ENCODE data around the gene ZNF862.
A peak's percentile ranks its signal among the peaks of the same experiment; 100 is the strongest.

The ZNF862 gene

DNA sequence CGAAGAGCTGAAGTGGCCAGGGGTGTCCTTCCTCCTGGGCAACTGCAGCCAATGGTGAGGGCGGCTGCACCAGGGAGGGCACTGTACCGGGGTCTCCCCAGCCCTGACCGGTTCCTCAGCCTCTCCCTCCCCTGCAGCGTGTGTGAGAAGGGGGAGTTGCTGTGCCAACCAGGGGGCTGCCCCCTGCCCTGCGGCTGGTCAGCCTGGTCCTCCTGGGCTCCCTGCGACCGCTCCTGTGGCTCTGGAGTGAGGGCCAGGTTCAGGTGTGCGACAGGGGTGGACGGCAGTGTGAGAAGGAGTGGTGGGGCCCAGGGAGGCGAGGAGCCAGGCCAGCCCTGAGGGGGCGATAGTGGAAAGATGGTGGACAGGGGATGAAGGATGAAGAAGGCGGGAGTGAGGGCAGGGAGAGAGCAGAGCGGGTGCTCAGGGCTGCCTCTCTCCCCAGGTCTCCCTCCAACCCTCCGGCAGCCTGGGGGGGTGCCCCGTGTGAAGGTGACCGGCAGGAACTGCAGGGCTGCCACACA lies 34.6 kb upstream of the ZNF862 start:
- DNase-seq (ENCODE audit: low spot score): no peak
- Histone ChIP-seq H3K27ac (replicated peaks; ENCODE audit: low read length) (no peak overlapping the region), H2BK12ac (ENCODE audit: low read length) (no peak overlapping the region), H2BK15ac (ENCODE audit: low read length) (peak overlapping the region; percentile 85), H3K9me3 (replicated peaks in 1 of 2; ENCODE audit: control insufficient read depth in 2 of 2, insufficient read depth in 1 of 2, low read depth in 1 of 2, low read length in 2 of 2) (no peaks in the 10 kb centered on the region), H3K18ac (ENCODE audit: low read length) (peak overlapping the region; percentile 80), H3K4me3 (ENCODE audit: low read length in 2 of 2) (no peak overlapping the region), H3K36me3 (replicated peaks in 1 of 2; ENCODE audit: control insufficient read depth in 2 of 2, insufficient read depth in 2 of 2, low read length in 2 of 2) (no peaks in the 10 kb centered on the region), H2AFZ (ENCODE audit: low read length) (no peak overlapping the region), H3K23ac (ENCODE audit: low read depth, low read length, poor library complexity) (peak overlapping the region; percentile 91), H3K79me1 (ENCODE audit: low read depth, low read length) (no peaks in the 10 kb centered on the region), H3K9ac (ENCODE audit: low read depth, low read length, poor library complexity) (no peak overlapping the region), H3K27me3 (ENCODE audit: control insufficient read depth in 3 of 3, insufficient read depth in 3 of 3, low read depth in 1 of 3, low read length in 3 of 3) (peaks cover 0 to 9% (median 0%) of the 10 kb centered on the region in 3 experiments), H2BK120ac (ENCODE audit: low read depth, low read length) (no peak overlapping the region), H4K8ac (ENCODE audit: low read depth, low read length) (peak overlapping the region; percentile 98), H3K4ac (ENCODE audit: low read length) (no peak overlapping the region), H4K91ac (ENCODE audit: low read depth, low read length, poor library complexity) (no peak overlapping the region), H2BK5ac (ENCODE audit: low read length) (peak overlapping the region; percentile 75), H3K4me1 (ENCODE audit: control insufficient read depth in 2 of 2, insufficient read depth in 1 of 2, low read depth in 1 of 2, low read length in 2 of 2) (no peaks in the 10 kb centered on the region), H3K14ac (ENCODE audit: low read length) (peak overlapping the region; percentile 71), H3K4me2 (ENCODE audit: insufficient read depth, low read length, poor library complexity, severe bottlenecking) (no peak overlapping the region), H2AK5ac (ENCODE audit: low read depth, low read length) (peak overlapping the region; percentile 95)
- no CpG with 5 or more reads among the region's 17 CpGs for WGBS, 2 donors (ENCODE audit: extremely low coverage in 2 of 2, insufficient read length in 2 of 2, insufficient replicate concordance in 1 of 2)

GRCh38 chr7:149804106-149804505 lies 34.1 kb upstream of the ZNF862 start:
- Histone ChIP-seq H3K4me1 (ENCODE audit: control insufficient read depth in 2 of 2, insufficient read depth in 1 of 2, low read depth in 1 of 2, low read length in 2 of 2) (no peaks in the 10 kb centered on the region), H3K79me1 (ENCODE audit: low read depth, low read length) (no peaks in the 10 kb centered on the region), H3K27me3 (ENCODE audit: control insufficient read depth in 3 of 3, insufficient read depth in 3 of 3, low read depth in 1 of 3, low read length in 3 of 3) (peaks cover 0 to 9% (median 0%) of the 10 kb centered on the region in 3 experiments), H3K9me3 (replicated peaks in 1 of 2; ENCODE audit: control insufficient read depth in 2 of 2, insufficient read depth in 1 of 2, low read depth in 1 of 2, low read length in 2 of 2) (no peaks in the 10 kb centered on the region), H3K4ac (ENCODE audit: low read length) (no peak overlapping the region), H3K27ac (replicated peaks; ENCODE audit: low read length) (no peak overlapping the region), H2BK12ac (ENCODE audit: low read length) (peak overlapping the region; percentile 4), H2AK5ac (ENCODE audit: low read depth, low read length) (peak overlapping the region; percentile 95), H3K18ac (ENCODE audit: low read length) (peak overlapping the region; percentile 80), H3K9ac (ENCODE audit: low read depth, low read length, poor library complexity) (peak overlapping the region; percentile 21), H3K4me3 (ENCODE audit: low read length in 2 of 2) (no peak overlapping the region), H4K91ac (ENCODE audit: low read depth, low read length, poor library complexity) (no peak overlapping the region), H3K36me3 (replicated peaks in 1 of 2; ENCODE audit: control insufficient read depth in 2 of 2, insufficient read depth in 2 of 2, low read length in 2 of 2) (no peaks in the 10 kb centered on the region), H3K4me2 (ENCODE audit: insufficient read depth, low read length, poor library complexity, severe bottlenecking) (no peak overlapping the region), H2BK120ac (ENCODE audit: low read depth, low read length) (no peak overlapping the region), H2BK5ac (ENCODE audit: low read length) (no peak overlapping the region), H2BK15ac (ENCODE audit: low read length) (no peak overlapping the region), H4K8ac (ENCODE audit: low read depth, low read length) (peak overlapping the region; percentile 98), H3K14ac (ENCODE audit: low read length) (peak overlapping the region; percentile 71), H2AFZ (ENCODE audit: low read length) (no peak overlapping the region), H3K23ac (ENCODE audit: low read depth, low read length, poor library complexity) (peak overlapping the region; percentile 91)
- DNase-seq (ENCODE audit: low spot score): no peak
- no CpG with 5 or more reads among the region's 9 CpGs for WGBS, 2 donors (ENCODE audit: extremely low coverage in 2 of 2, insufficient read length in 2 of 2, insufficient replicate concordance in 1 of 2)

- H3K36me3 ChIP-seq (replicated peaks in 1 of 2; ENCODE audit: control insufficient read depth in 2 of 2, insufficient read depth in 2 of 2, low read length in 2 of 2): no peaks in the 10 kb centered on the region
- peaks cover 0 to 9% (median 0%) of the 10 kb centered on the region in 3 experiments for H3K27me3 ChIP-seq (ENCODE audit: control insufficient read depth in 3 of 3, insufficient read depth in 3 of 3, low read depth in 1 of 3, low read length in 3 of 3)
- H2BK120ac ChIP-seq (ENCODE audit: low read depth, low read length): no peak overlapping the region
- H3K23ac ChIP-seq (ENCODE audit: low read depth, low read length, poor library complexity): peak overlapping the region; percentile 49
- no peak overlapping the region for H3K4me2 ChIP-seq (ENCODE audit: insufficient read depth, low read length, poor library complexity, severe bottlenecking)
- no peak overlapping the region for H2BK15ac ChIP-seq (ENCODE audit: low read length)
- H3K9ac ChIP-seq (ENCODE audit: low read depth, low read length, poor library complexity): peak overlapping the region; percentile 66
- no peak overlapping the region for H4K91ac ChIP-seq (ENCODE audit: low read depth, low read length, poor library complexity)
- H3K4me3 ChIP-seq (ENCODE audit: low read length in 2 of 2): no peak overlapping the region
- H2AK5ac ChIP-seq (ENCODE audit: low read depth, low read length): peak overlapping the region; percentile 42
- no peaks in the 10 kb centered on the region for H3K79me1 ChIP-seq (ENCODE audit: low read depth, low read length)
- no peaks in the 10 kb centered on the region for H3K9me3 ChIP-seq (replicated peaks in 1 of 2; ENCODE audit: control insufficient read depth in 2 of 2, insufficient read depth in 1 of 2, low read depth in 1 of 2, low read length in 2 of 2)
- DNase-seq (ENCODE audit: low spot score): no peak
- no peak overlapping the region for H2AFZ ChIP-seq (ENCODE audit: low read length)
- H4K8ac ChIP-seq (ENCODE audit: low read depth, low read length): no peak overlapping the region
- peak overlapping the region; percentile 89 for H2BK12ac ChIP-seq (ENCODE audit: low read length)
- peak overlapping the region; percentile 12 for H3K4ac ChIP-seq (ENCODE audit: low read length)
- peak overlapping the region; percentile 7 for H2BK5ac ChIP-seq (ENCODE audit: low read length)
- H3K4me1 ChIP-seq (ENCODE audit: control insufficient read depth in 2 of 2, insufficient read depth in 1 of 2, low read depth in 1 of 2, low read length in 2 of 2): peaks cover 0 to 2% of the 10 kb centered on the region in 2 donors
- no peak overlapping the region for H3K27ac ChIP-seq (replicated peaks; ENCODE audit: low read length)
- no peak overlapping the region for H3K14ac ChIP-seq (ENCODE audit: low read length)
- H3K18ac ChIP-seq (ENCODE audit: low read length): peak overlapping the region; percentile 53
- no CpG with 5 or more reads among the region's 16 CpGs for WGBS, 2 donors (ENCODE audit: extremely low coverage in 2 of 2, insufficient read length in 2 of 2, insufficient replicate concordance in 1 of 2)
These were observed 31.4 kb upstream of the ZNF862 start for GRCh38 chr7:149806726-149807125.

GRCh38 chr7:149808311-149808710 lies 29.9 kb upstream of the ZNF862 start:
- H3K27ac ChIP-seq (replicated peaks; ENCODE audit: low read length): no peak overlapping the region
- peaks cover 0 to 9% (median 0%) of the 10 kb centered on the region in 3 experiments for H3K27me3 ChIP-seq (ENCODE audit: control insufficient read depth in 3 of 3, insufficient read depth in 3 of 3, low read depth in 1 of 3, low read length in 3 of 3)
- peak overlapping the region; percentile 63 for H2AK5ac ChIP-seq (ENCODE audit: low read depth, low read length)
- no peak overlapping the region for H3K4ac ChIP-seq (ENCODE audit: low read length)
- no peak overlapping the region for H4K91ac ChIP-seq (ENCODE audit: low read depth, low read length, poor library complexity)
- H4K8ac ChIP-seq (ENCODE audit: low read depth, low read length): no peak overlapping the region
- no CpG with 5 or more reads among the region's 10 CpGs for WGBS, 2 donors (ENCODE audit: extremely low coverage in 2 of 2, insufficient read length in 2 of 2, insufficient replicate concordance in 1 of 2)
- H2BK120ac ChIP-seq (ENCODE audit: low read depth, low read length): peak overlapping the region; percentile 65
- peak overlapping the region; percentile 25 for H3K23ac ChIP-seq (ENCODE audit: low read depth, low read length, poor library complexity)
- H2BK15ac ChIP-seq (ENCODE audit: low read length): no peak overlapping the region
- DNase-seq (ENCODE audit: low spot score): no peak
- no peak overlapping the region for H3K18ac ChIP-seq (ENCODE audit: low read length)
- H2BK5ac ChIP-seq (ENCODE audit: low read length): no peak overlapping the region
- no peak overlapping the region for H3K4me2 ChIP-seq (ENCODE audit: insufficient read depth, low read length, poor library complexity, severe bottlenecking)
- no peak overlapping the region for H2AFZ ChIP-seq (ENCODE audit: low read length)
- H3K4me1 ChIP-seq (ENCODE audit: control insufficient read depth in 2 of 2, insufficient read depth in 1 of 2, low read depth in 1 of 2, low read length in 2 of 2): peaks cover 0 to 2% of the 10 kb centered on the region in 2 donors
- no peaks in the 10 kb centered on the region for H3K9me3 ChIP-seq (replicated peaks in 1 of 2; ENCODE audit: control insufficient read depth in 2 of 2, insufficient read depth in 1 of 2, low read depth in 1 of 2, low read length in 2 of 2)
- no peak overlapping the region for H3K14ac ChIP-seq (ENCODE audit: low read length)
- H3K79me1 ChIP-seq (ENCODE audit: low read depth, low read length): peaks cover under 1% of the 10 kb centered on the region
- no peak overlapping the region for H2BK12ac ChIP-seq (ENCODE audit: low read length)
- H3K4me3 ChIP-seq (ENCODE audit: low read length in 2 of 2): no peak overlapping the region
- H3K36me3 ChIP-seq (replicated peaks in 1 of 2; ENCODE audit: control insufficient read depth in 2 of 2, insufficient read depth in 2 of 2, low read length in 2 of 2): no peaks in the 10 kb centered on the region
- no peak overlapping the region for H3K9ac ChIP-seq (ENCODE audit: low read depth, low read length, poor library complexity)
